Neuronal stem cell (in vitro differentiated cells): Measurements from ENCODE around the gene SMIM10L2A. TPM values are rescaled to one million over a fixed set of nuclear protein-coding genes. Genes with fewer than 3 reads are reported as not detected.

ENCODE experiments used
- DNase-seq: peaks from one replicate; pipeline ENCODE4 v3.0.0-alpha.2; 2013; ENCODE audit warnings: low spot score
- H2AFZ ChIP-seq: one replicate; pipeline ENCODE4 v1.6.1; 2013; ENCODE audit warnings: mild to moderate bottlenecking, low read length, inconsistent platforms
- H2AK5ac ChIP-seq: 2 replicates; pipeline ENCODE4 v1.6.1; 2013; ENCODE audit warnings: low read depth, mild to moderate bottlenecking, inconsistent platforms, low read length, moderate library complexity, mixed read lengths
- H2BK120ac ChIP-seq: 2 replicates; pipeline ENCODE4 v1.6.1; 2013; ENCODE audit warnings: low read depth, mild to moderate bottlenecking, inconsistent platforms, low read length, moderate library complexity, mixed read lengths
- H2BK12ac ChIP-seq: one replicate; pipeline ENCODE4 v1.6.1; 2013; ENCODE audit warnings: low read length, inconsistent platforms
- H2BK15ac ChIP-seq: 2 replicates; pipeline ENCODE4 v1.6.1; 2013; ENCODE audit warnings: mild to moderate bottlenecking, low read length, inconsistent platforms, mixed read lengths
- H2BK5ac ChIP-seq: one replicate; pipeline ENCODE4 v1.6.1; 2013; ENCODE audit warnings: inconsistent platforms, mild to moderate bottlenecking, low read length, moderate library complexity
- H3K14ac ChIP-seq: one replicate; pipeline ENCODE4 v1.6.1; 2013; ENCODE audit warnings: low read length, inconsistent platforms
- H3K18ac ChIP-seq: 2 replicates; pipeline ENCODE4 v1.6.1; 2013; ENCODE audit warnings: low read length, inconsistent platforms
- H3K23ac ChIP-seq: 2 replicates; pipeline ENCODE4 v1.6.1; 2013; ENCODE audit warnings: low read depth, mild to moderate bottlenecking, mixed read lengths, low read length, inconsistent platforms; ENCODE audit not compliant: poor library complexity
- H3K27ac ChIP-seq: replicated peaks from 3 replicates; pipeline ENCODE4 v1.5.1; 2013; ENCODE audit warnings: low read length, inconsistent platforms
- H3K27me3 ChIP-seq, 3 experiments: 2 replicates each; pipeline ENCODE4 v1.6.1; 2013; ENCODE audit warnings: low read length in 3 of 3, mild to moderate bottlenecking in 2 of 3, inconsistent platforms in 1 of 3, low read depth in 1 of 3, mixed read lengths in 1 of 3, moderate library complexity in 1 of 3; ENCODE audit not compliant: control insufficient read depth in 3 of 3, insufficient read depth in 3 of 3
- H3K36me3 ChIP-seq, 2 donors: replicated peaks in 1 of 2; 2 replicates each; pipeline ENCODE4 v1.6.1; 2013; ENCODE audit warnings: low read length in 2 of 2; ENCODE audit not compliant: control insufficient read depth in 2 of 2, insufficient read depth in 2 of 2
- H3K4ac ChIP-seq: 2 replicates; pipeline ENCODE4 v1.6.1; 2013; ENCODE audit warnings: inconsistent platforms, mild to moderate bottlenecking, low read length, moderate library complexity
- H3K4me1 ChIP-seq, 2 donors: 1 replicate in 1 of 2; 2 replicates in 1 of 2; pipeline ENCODE4 v1.6.1; 2013; ENCODE audit warnings: low read length in 2 of 2, low read depth in 1 of 2; ENCODE audit not compliant: control insufficient read depth in 2 of 2, insufficient read depth in 1 of 2
- H3K4me2 ChIP-seq: one replicate; pipeline ENCODE4 v1.6.1; 2013; ENCODE audit warnings: mild to moderate bottlenecking, low read length, inconsistent platforms; ENCODE audit not compliant: insufficient read depth, poor library complexity, severe bottlenecking
- H3K4me3 ChIP-seq, 2 donors: 2 replicates each; pipeline ENCODE4 v1.5.1; 2013; ENCODE audit warnings: low read length in 2 of 2, mild to moderate bottlenecking in 2 of 2, inconsistent platforms in 1 of 2, moderate library complexity in 1 of 2
- H3K79me1 ChIP-seq: one replicate; pipeline ENCODE4 v1.6.1; 2013; ENCODE audit warnings: low read depth, mild to moderate bottlenecking, inconsistent platforms, low read length, moderate library complexity
- H3K9ac ChIP-seq: one replicate; pipeline ENCODE4 v1.6.1; 2013; ENCODE audit warnings: mild to moderate bottlenecking, low read depth, low read length, inconsistent platforms; ENCODE audit not compliant: poor library complexity
- H3K9me3 ChIP-seq, 2 donors: replicated peaks in 1 of 2; 2 replicates each; pipeline versions ENCODE3 to v1.6.1; 2013; ENCODE audit warnings: low read length in 2 of 2, mild to moderate bottlenecking in 2 of 2, inconsistent platforms in 1 of 2, low read depth in 1 of 2, mixed read lengths in 1 of 2, moderate library complexity in 1 of 2; ENCODE audit not compliant: control insufficient read depth in 2 of 2, insufficient read depth in 1 of 2
- H4K8ac ChIP-seq: one replicate; pipeline ENCODE4 v1.6.1; 2013; ENCODE audit warnings: low read depth, mild to moderate bottlenecking, inconsistent platforms, low read length, moderate library complexity
- H4K91ac ChIP-seq: one replicate; pipeline ENCODE4 v1.6.1; 2013; ENCODE audit warnings: low read length, low read depth, mild to moderate bottlenecking, inconsistent platforms; ENCODE audit not compliant: poor library complexity
- WGBS, 2 donors: extraction: QIAGEN DNeasy Blood & Tissue Kit; methylation state at CpG; one replicate each; pipeline ENCODE4 v1.1.7; 2013; ENCODE audit warnings: missing lambda C conversion rate in 2 of 2, mixed read lengths in 1 of 2; ENCODE audit not compliant: insufficient read length in 2 of 2, insufficient replicate concordance in 1 of 2; ENCODE audit errors: extremely low coverage in 2 of 2; 5-methylcytosine and 5-hydroxymethylcytosine counted together
- polyA plus RNA-seq, 2 experiments: library from polyadenylated mRNA; stranded (reverse); fragments of 200-250 nt; gene quantifications; one replicate each; pipeline ENCODE4 v1.2.3, GENCODE V29; 2013

SMIM10L2A gene
- polyA plus RNA-seq (2013, experiment 1 of 2), result 6.2 TPM
- polyA plus RNA-seq (2013, experiment 2 of 2), result 6.0 TPM

- no peak within 1 kb of the TSS for H2BK12ac ChIP-seq
- no peak within 1 kb of the TSS for H2BK15ac ChIP-seq
- peak within 1 kb of the TSS; percentile 57 for H3K18ac ChIP-seq
- peaks cover 0 to 10% (median 0%) of the 10 kb centered on the region in 3 experiments for H3K27me3 ChIP-seq
- no peaks in the 10 kb centered on the region for H3K36me3 ChIP-seq
- no peak within 1 kb of the TSS for H3K4ac ChIP-seq
- H3K4me1 ChIP-seq, result no peaks in the 10 kb centered on the region
- peak within 1 kb of the TSS; percentile 45 for H3K4me2 ChIP-seq
- H2AK5ac ChIP-seq, result no peak within 1 kb of the TSS
- H4K91ac ChIP-seq, result no peak within 1 kb of the TSS
- H4K8ac ChIP-seq, result no peak within 1 kb of the TSS
- no CpG with 5 or more reads among the region's 100 CpGs for WGBS, 2 donors
- peak within 1 kb of the TSS; percentile 89 for H2AFZ ChIP-seq
- no peak within 1 kb of the TSS for H3K23ac ChIP-seq
- no peak within 1 kb of the TSS for H2BK120ac ChIP-seq
- H3K79me1 ChIP-seq, result no peaks in the 10 kb centered on the region
- no peak for DNase-seq
- no peak within 1 kb of the TSS for H3K14ac ChIP-seq
- H2BK5ac ChIP-seq, result no peak within 1 kb of the TSS
- H3K9ac ChIP-seq, result peak within 1 kb of the TSS; percentile 81
- H3K9me3 ChIP-seq, result no peaks in the 10 kb centered on the region
- H3K27ac ChIP-seq, result no peak within 1 kb of the TSS
- peak within 1 kb of the TSS; percentile 40 to 80 for H3K4me3 ChIP-seq
Measured at GRCh38 chrX:135421932-135422809, at the start of gene SMIM10L2A. Gene SMIM10L2A, plus strand, starts transcription at chrX:135421944. Its CDS starts 188 bp downstream, at chrX:135422132.

GRCh38 chrX:135373357-135373756 lies 48.4 kb upstream of the SMIM10L2A start:
- H3K14ac ChIP-seq, result no peak overlapping the region
- no peak overlapping the region for H2AFZ ChIP-seq
- no peaks in the 10 kb centered on the region for H3K36me3 ChIP-seq
- no peaks in the 10 kb centered on the region for H3K4me1 ChIP-seq
- H2BK15ac ChIP-seq, result no peak overlapping the region
- no peak overlapping the region for H3K27ac ChIP-seq
- DNase-seq, result no peak
- H2BK5ac ChIP-seq, result no peak overlapping the region
- H3K79me1 ChIP-seq, result no peaks in the 10 kb centered on the region
- no peak overlapping the region for H3K23ac ChIP-seq
- H2BK12ac ChIP-seq, result no peak overlapping the region
- no peak overlapping the region for H2BK120ac ChIP-seq
- H3K4ac ChIP-seq, result no peak overlapping the region
- H4K8ac ChIP-seq, result no peak overlapping the region
- no CpG with 5 or more reads among the region's 7 CpGs for WGBS, 2 donors
- H3K4me2 ChIP-seq, result no peak overlapping the region
- no peak overlapping the region for H4K91ac ChIP-seq
- H3K27me3 ChIP-seq, result no peaks in the 10 kb centered on the region
- H2AK5ac ChIP-seq, result no peak overlapping the region
- H3K9ac ChIP-seq, result no peak overlapping the region
- no peaks in the 10 kb centered on the region for H3K9me3 ChIP-seq
- no peak overlapping the region for H3K4me3 ChIP-seq
- H3K18ac ChIP-seq, result no peak overlapping the region

GRCh38 chrX:135382260-135382659 lies 39.5 kb upstream of the SMIM10L2A start:
- H2AFZ ChIP-seq, result no peak overlapping the region
- no peak overlapping the region for H3K27ac ChIP-seq
- H4K91ac ChIP-seq, result no peak overlapping the region
- H3K14ac ChIP-seq, result no peak overlapping the region
- no peak overlapping the region for H2AK5ac ChIP-seq
- H3K4me2 ChIP-seq, result no peak overlapping the region
- H3K4ac ChIP-seq, result no peak overlapping the region
- no peak for DNase-seq
- no peak overlapping the region for H2BK15ac ChIP-seq
- H3K23ac ChIP-seq, result no peak overlapping the region
- no peaks in the 10 kb centered on the region for H3K9me3 ChIP-seq
- no peaks in the 10 kb centered on the region for H3K79me1 ChIP-seq
- H3K36me3 ChIP-seq, result no peaks in the 10 kb centered on the region
- peaks cover 0 to 3% (median 0%) of the 10 kb centered on the region in 3 experiments for H3K27me3 ChIP-seq
- H2BK5ac ChIP-seq, result no peak overlapping the region
- H3K4me1 ChIP-seq, result no peaks in the 10 kb centered on the region
- no peak overlapping the region for H3K4me3 ChIP-seq
- WGBS, 2 donors, result no CpG with 5 or more reads among the region's 1 CpG
- no peak overlapping the region for H4K8ac ChIP-seq
- no peak overlapping the region for H2BK12ac ChIP-seq
- no peak overlapping the region for H3K18ac ChIP-seq
- H3K9ac ChIP-seq, result no peak overlapping the region
- H2BK120ac ChIP-seq, result no peak overlapping the region

GRCh38 chrX:135383249-135383648 lies 38.5 kb upstream of the SMIM10L2A start:
- Histone ChIP-seq H2AK5ac (no peak overlapping the region), H2BK120ac (no peak overlapping the region), H3K9ac (no peak overlapping the region), H3K4ac (no peak overlapping the region), H3K14ac (no peak overlapping the region), H2BK5ac (no peak overlapping the region), H3K27me3 (peaks cover 0 to 3% (median 0%) of the 10 kb centered on the region in 3 experiments), H2BK15ac (no peak overlapping the region), H3K79me1 (no peaks in the 10 kb centered on the region), H3K4me2 (no peak overlapping the region), H3K9me3 (no peaks in the 10 kb centered on the region), H3K23ac (no peak overlapping the region), H4K91ac (no peak overlapping the region), H2BK12ac (no peak overlapping the region), H4K8ac (no peak overlapping the region), H2AFZ (no peak overlapping the region), H3K36me3 (no peaks in the 10 kb centered on the region), H3K18ac (no peak overlapping the region), H3K4me1 (no peaks in the 10 kb centered on the region), H3K4me3 (no peak overlapping the region), H3K27ac (no peak overlapping the region)
- WGBS, 2 donors, result no CpG with 5 or more reads among the region's 2 CpGs
- DNase-seq, result no peak
